H54 (cell line): Measurements from ENCODE around the gene PIK3R3.
"Not testable (repeated sequence)": the region's sequence is repeated elsewhere in the genome, so short reads cannot be mapped to it uniquely, and the experiment has no call there.

ENCODE experiments used
- DNase-seq: peaks from one replicate; pipeline ENCODE4 v3.0.0; 2011; ENCODE audit warnings: low spot score, mixed read lengths; ENCODE audit not compliant: insufficient read length
- FAIRE-seq: peaks from 3 replicates; lab custom pipeline; 2011; peaks lifted over from hg19 to GRCh38; lab: Jason Lieb, UNC
- POLR2A ChIP-seq: IDR thresholded peaks from 2 replicates; pipeline ENCODE4 v1.6.1; 2011; ENCODE audit warnings: low read depth, mild to moderate bottlenecking, low read length

The PIK3R3 gene

GRCh38 chr1:46081206-46081605, 51.2 kb downstream of the PIK3R3 start:
- TF ChIP-seq POLR2A, result no peak
- FAIRE-seq (no peak), DNase-seq (no peak)

- no peak for TF ChIP-seq POLR2A
- FAIRE-seq, result no peak
- no peak for DNase-seq
These were observed 52.2 kb downstream of the PIK3R3 start for GRCh38 chr1:46080257-46080656.

- TF ChIP-seq POLR2A, result no peak
- FAIRE-seq (no peak), DNase-seq (no peak)
These were observed 54.8 kb downstream of the PIK3R3 start for GRCh38 chr1:46077644-46078043.

GRCh38 chr1:46076343-46076742, 56.1 kb downstream of the PIK3R3 start:
- TF ChIP-seq POLR2A, result no peak
- no peak for FAIRE-seq

GRCh38 chr1:46072975-46073374, 59.5 kb downstream of the PIK3R3 start:
- TF ChIP-seq POLR2A, result no peak
- peak; percentile 78 for FAIRE-seq
- no peak for DNase-seq

More at GRCh38 chr1:46076343-46076742, 56.1 kb downstream of the PIK3R3 start:
- no peak for DNase-seq

GRCh38 chr1:46070164-46070814, 62.1 kb downstream of the PIK3R3 start:
- FAIRE-seq (peak; percentile 36), DNase-seq (no peak)
- TF ChIP-seq POLR2A, result no peak

- no peak for DNase-seq
- no peak for FAIRE-seq
- TF ChIP-seq POLR2A, result no peak
These were observed 63.9 kb downstream of the PIK3R3 start for GRCh38 chr1:46068525-46068924.

- FAIRE-seq (no peak), DNase-seq (no peak)
- TF ChIP-seq POLR2A, result no peak
These were observed 64.8 kb downstream of the PIK3R3 start for GRCh38 chr1:46067652-46068051.

- TF ChIP-seq POLR2A, result no peak
- DNase-seq (no peak), FAIRE-seq (peak; percentile 84)
These were observed 67.0 kb downstream of the PIK3R3 start for GRCh38 chr1:46065405-46065804.

GRCh38 chr1:46064708-46065107, 67.7 kb downstream of the PIK3R3 start:
- DNase-seq (no peak), FAIRE-seq (no peak)
- no peak for TF ChIP-seq POLR2A

GRCh38 chr1:46062651-46063319, 69.6 kb downstream of the PIK3R3 start:
- no peak for TF ChIP-seq POLR2A
- FAIRE-seq, result peak; percentile 92
- no peak for DNase-seq

- TF ChIP-seq POLR2A, result no peak
- FAIRE-seq, result no peak
- DNase-seq, result no peak
These were observed 71.3 kb downstream of the PIK3R3 start for GRCh38 chr1:46061146-46061545.

- TF ChIP-seq POLR2A, result no peak
- no peak for DNase-seq
- FAIRE-seq, result no peak
These were observed 73.5 kb downstream of the PIK3R3 start for GRCh38 chr1:46058936-46059335.

GRCh38 chr1:46057781-46058180, 74.6 kb downstream of the PIK3R3 start:
- FAIRE-seq, result no peak
- no peak for TF ChIP-seq POLR2A
- DNase-seq, result no peak

- FAIRE-seq, DNase-seq: not testable (repeated sequence)
These were observed 75.2 kb downstream of the PIK3R3 start for GRCh38 chr1:46057215-46057614.
